Glutamatergic neuron (in vitro differentiated cells): ENCODE data around the gene DISC1. TPM values are rescaled to one million over a fixed set of nuclear protein-coding genes. Genes with fewer than 3 reads are reported as not detected.

Source experiments
- DNase-seq: peaks from one replicate; pipeline ENCODE4 v3.0.0; 2022
- H3K27ac Mint-ChIP-seq: one replicate; pipeline ENCODE4 v1.8.0; 2020; ENCODE audit warnings: mild to moderate bottlenecking, mixed read lengths, inconsistent platforms; ENCODE audit not compliant: unreplicated experiment
- H3K27me3 Mint-ChIP-seq: one replicate; pipeline ENCODE4 v1.8.0; 2020; ENCODE audit warnings: mild to moderate bottlenecking, moderate library complexity, mixed read lengths, inconsistent platforms; ENCODE audit not compliant: unreplicated experiment
- H3K36me3 Mint-ChIP-seq: one replicate; pipeline ENCODE4 v1.8.0; 2020; ENCODE audit warnings: mild to moderate bottlenecking, mixed read lengths, inconsistent platforms; ENCODE audit not compliant: unreplicated experiment
- H3K4me1 Mint-ChIP-seq: one replicate; pipeline ENCODE4 v1.8.0; 2020; ENCODE audit warnings: mild to moderate bottlenecking, low read depth, mixed read lengths, inconsistent platforms; ENCODE audit not compliant: unreplicated experiment
- H3K4me3 Mint-ChIP-seq: one replicate; pipeline ENCODE4 v1.8.0; 2020; ENCODE audit warnings: mild to moderate bottlenecking, mixed read lengths, inconsistent platforms; ENCODE audit not compliant: unreplicated experiment
- H3K9me3 Mint-ChIP-seq: one replicate; pipeline ENCODE4 v1.8.0; 2020; ENCODE audit warnings: mild to moderate bottlenecking, moderate library complexity, mixed read lengths, inconsistent platforms; ENCODE audit not compliant: unreplicated experiment
- CTCF ChIP-seq: fragments of 200-600 bp; sonication (generic); IDR thresholded peaks from one replicate; pipeline ENCODE4 v1.5.0; 2021; ENCODE audit not compliant: partially characterized antibody, unreplicated experiment
- total RNA-seq: library from RNA; stranded (reverse); fragmentation: NEBNext Ultra II Directional; extraction: Animal tissue kit (Norgen Biotek cat#: 25700); gene quantifications from one replicate; pipeline ENCODE4 v1.2.1, GENCODE V29; 2021; ENCODE audit not compliant: unreplicated experiment

DISC1 gene
- total RNA-seq, 1 donor from 2014 or later = 9.1 TPM

GRCh38 chr1:231981675-231982074, 355.1 kb downstream of the DISC1 start:
- no peak for DNase-seq
- no peak for TF ChIP-seq CTCF
- Mint-ChIP-seq H3K27ac (no peak overlapping the region), H3K9me3 (no peaks in the 10 kb centered on the region), H3K4me1 (peaks cover 3% of the 10 kb centered on the region), H3K4me3 (no peak overlapping the region), H3K27me3 (no peaks in the 10 kb centered on the region), H3K36me3 (peaks cover 16% of the 10 kb centered on the region)

GRCh38 chr1:231982871-231983587, 356.4 kb downstream of the DISC1 start:
- Mint-ChIP-seq H3K36me3 (peaks cover 5% of the 10 kb centered on the region), H3K27me3 (no peaks in the 10 kb centered on the region), H3K4me3 (no peak overlapping the region), H3K27ac (no peak overlapping the region), H3K9me3 (no peaks in the 10 kb centered on the region), H3K4me1 (peaks cover 8% of the 10 kb centered on the region)
- DNase-seq = no peak
- TF ChIP-seq CTCF = no peak

GRCh38 chr1:231983588-231984193, 357.1 kb downstream of the DISC1 start:
- Mint-ChIP-seq H3K4me3 (no peak overlapping the region), H3K9me3 (no peaks in the 10 kb centered on the region), H3K27ac (no peak overlapping the region), H3K27me3 (no peaks in the 10 kb centered on the region), H3K36me3 (peaks cover 4% of the 10 kb centered on the region), H3K4me1 (peaks cover 8% of the 10 kb centered on the region)
- no peak for DNase-seq
- TF ChIP-seq CTCF = no peak

- H3K27me3 Mint-ChIP-seq = no peaks in the 10 kb centered on the region
- H3K9me3 Mint-ChIP-seq = no peaks in the 10 kb centered on the region
- peaks cover 8% of the 10 kb centered on the region for H3K4me1 Mint-ChIP-seq
- no peak overlapping the region for H3K27ac Mint-ChIP-seq
- H3K4me3 Mint-ChIP-seq = no peak overlapping the region
- no peak for DNase-seq
- no peak for TF ChIP-seq CTCF
- H3K36me3 Mint-ChIP-seq = peaks cover 4% of the 10 kb centered on the region
These were observed 358.9 kb downstream of the DISC1 start for GRCh38 chr1:231985296-231986023.
